Breast epithelium (tissue), 4 donors: Measurements from ENCODE around the gene HHATL. TPM values are rescaled to one million over a fixed set of nuclear protein-coding genes. Genes with fewer than 3 reads are reported as not detected.

Experiments used
- DNase-seq, 2 donors: peaks; one replicate each; pipeline ENCODE4 v3.0.0-alpha.2; 2019; ENCODE audit warnings: low spot score in 2 of 2
- H3K27ac ChIP-seq, 2 donors: fragments of 200-600 bp; sonication (generic) in 1 of 2; one replicate each; pipeline ENCODE4 v1.5.1; 2016 to 2019; ENCODE audit warnings: mild to moderate bottlenecking in 1 of 2
- H3K27me3 ChIP-seq, 2 donors: fragments of 200-600 bp; sonication (generic) in 1 of 2; one replicate each; pipeline versions ENCODE4 v1.5.1 to v1.6.0; 2017 to 2019; ENCODE audit warnings: control low read depth in 1 of 2, mild to moderate bottlenecking in 1 of 2
- H3K36me3 ChIP-seq: fragments of 200-600 bp; one replicate; pipeline ENCODE4 v1.5.1; 2019
- H3K4me1 ChIP-seq, 2 donors: fragments of 200-600 bp; sonication (generic); one replicate each; pipeline ENCODE4 v1.5.1; 2016 to 2019; ENCODE audit warnings: control low read depth in 1 of 2
- H3K4me3 ChIP-seq, 3 donors: fragments of 200-600 bp; sonication (generic); 1 replicate in 2 of 3; 2 replicates in 1 of 3; pipeline ENCODE4 v1.5.1; 2016 to 2019; ENCODE audit warnings: mild to moderate bottlenecking in 3 of 3, moderate library complexity in 2 of 3
- H3K9me3 ChIP-seq, 2 donors: fragments of 200-600 bp; sonication (generic) in 1 of 2; one replicate each; pipeline ENCODE4 v1.5.1; 2016 to 2019; ENCODE audit warnings: control low read depth in 1 of 2
- POLR2A ChIP-seq: fragments of 450-650 bp; IDR thresholded peaks from one replicate; pipeline ENCODE4 v1.6.1; 2016; ENCODE audit warnings: antibody characterized with exemption, mild to moderate bottlenecking, moderate library complexity
- POLR2AphosphoS5 ChIP-seq, 3 donors: sonication (generic); formaldehyde crosslinking; IDR thresholded peaks; one replicate each; pipeline ENCODE4 v1.6.1; 2017; ENCODE audit warnings: antibody characterized with exemption in 3 of 3
- intact Hi-C: fragments of 100-400 bp; cut with DNase I; formaldehyde crosslinking; loops from one replicate; pipeline ENCODE4 v1.15.1; 2023; ENCODE audit warnings: low total_unique reads
- total RNA-seq, 3 donors: library from RNA; depleted of rRNA; stranded (reverse); fragments of >200 nt; gene quantifications; one replicate each; pipeline ENCODE4 v1.1.0, GENCODE V29; 2016
- TF ChIP-seq, protein P1 (sequence below), 3 donors: fragments of 450-650 bp; IDR thresholded peaks; one replicate each; pipeline ENCODE4 v1.5.1; 2016 to 2017; ENCODE audit warnings: antibody characterized with exemption in 3 of 3, mild to moderate bottlenecking in 3 of 3, moderate library complexity in 3 of 3

The HHATL gene, protein sequence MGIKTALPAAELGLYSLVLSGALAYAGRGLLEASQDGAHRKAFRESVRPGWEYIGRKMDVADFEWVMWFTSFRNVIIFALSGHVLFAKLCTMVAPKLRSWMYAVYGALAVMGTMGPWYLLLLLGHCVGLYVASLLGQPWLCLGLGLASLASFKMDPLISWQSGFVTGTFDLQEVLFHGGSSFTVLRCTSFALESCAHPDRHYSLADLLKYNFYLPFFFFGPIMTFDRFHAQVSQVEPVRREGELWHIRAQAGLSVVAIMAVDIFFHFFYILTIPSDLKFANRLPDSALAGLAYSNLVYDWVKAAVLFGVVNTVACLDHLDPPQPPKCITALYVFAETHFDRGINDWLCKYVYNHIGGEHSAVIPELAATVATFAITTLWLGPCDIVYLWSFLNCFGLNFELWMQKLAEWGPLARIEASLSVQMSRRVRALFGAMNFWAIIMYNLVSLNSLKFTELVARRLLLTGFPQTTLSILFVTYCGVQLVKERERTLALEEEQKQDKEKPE
- total RNA-seq: 1 to 10 TPM in 1 of 3 donors, under 1 TPM in 1, not detected in 1; 0.32 to 1.6 TPM

DNA sequence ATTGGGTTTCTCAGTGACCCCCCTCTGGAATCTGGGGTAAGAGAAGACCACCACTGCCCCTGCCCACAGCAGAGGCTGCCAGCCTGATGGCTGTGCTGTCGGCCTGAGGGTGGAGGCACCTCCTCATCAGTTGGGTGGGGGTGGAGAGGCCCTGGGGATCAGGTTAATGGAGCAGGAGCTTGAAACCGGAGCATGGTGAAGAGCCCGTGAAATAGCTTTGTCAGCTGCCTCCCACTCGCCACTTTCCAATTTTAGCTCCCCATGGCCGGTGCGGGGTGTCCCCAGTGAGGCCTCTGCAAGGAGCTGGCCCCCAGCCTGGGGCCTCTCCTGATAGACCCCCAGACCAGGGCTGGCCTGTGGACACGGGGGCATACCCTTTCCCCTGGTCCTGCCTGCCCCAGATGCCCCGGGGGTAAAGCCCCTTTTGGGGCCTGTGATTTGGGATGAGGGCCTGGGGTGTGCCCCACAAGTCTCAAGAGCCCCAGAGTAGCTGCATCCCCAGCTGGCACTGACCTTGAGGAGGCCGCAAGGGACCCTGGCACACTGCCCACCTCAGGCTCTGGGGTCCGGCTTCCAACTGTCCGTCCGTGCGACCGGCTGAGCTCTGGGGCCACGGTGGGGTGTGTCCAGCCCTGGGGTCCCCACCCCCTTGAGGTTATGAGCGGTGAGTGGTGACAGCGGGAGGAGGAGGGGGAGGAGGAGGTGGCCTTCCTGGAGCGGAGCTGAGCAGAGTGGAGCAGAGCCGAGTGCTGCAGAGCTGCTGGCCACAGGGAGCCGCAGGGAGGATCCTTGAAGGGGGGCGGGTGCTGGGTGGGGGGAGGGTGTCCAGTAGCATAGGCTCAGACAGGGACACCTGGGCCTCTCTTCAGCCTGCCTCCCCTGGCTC lies at the start of gene HHATL:
Gene HHATL, minus strand, starts transcription at position 733 of the 886 bp plus-strand sequence. CDS start 1,972 bp downstream, outside the sequence.
- peak within 1 kb of the TSS in 1 of 3 donors; percentile 35 for H3K4me3 ChIP-seq
- no peaks in the 10 kb centered on the region for H3K9me3 ChIP-seq
- intact Hi-C loops: no loop called here
- no peaks in the 10 kb centered on the region for H3K36me3 ChIP-seq
- no peak within 1 kb of the TSS for H3K27ac ChIP-seq
- H3K4me1 ChIP-seq: no peaks in the 10 kb centered on the region
- no peak for TF ChIP-seq POLR2A
- no peak for TF ChIP-seq POLR2AphosphoS5 (IDR thresholded peaks at IDR 0.05)
- TF ChIP-seq, protein P1, sequence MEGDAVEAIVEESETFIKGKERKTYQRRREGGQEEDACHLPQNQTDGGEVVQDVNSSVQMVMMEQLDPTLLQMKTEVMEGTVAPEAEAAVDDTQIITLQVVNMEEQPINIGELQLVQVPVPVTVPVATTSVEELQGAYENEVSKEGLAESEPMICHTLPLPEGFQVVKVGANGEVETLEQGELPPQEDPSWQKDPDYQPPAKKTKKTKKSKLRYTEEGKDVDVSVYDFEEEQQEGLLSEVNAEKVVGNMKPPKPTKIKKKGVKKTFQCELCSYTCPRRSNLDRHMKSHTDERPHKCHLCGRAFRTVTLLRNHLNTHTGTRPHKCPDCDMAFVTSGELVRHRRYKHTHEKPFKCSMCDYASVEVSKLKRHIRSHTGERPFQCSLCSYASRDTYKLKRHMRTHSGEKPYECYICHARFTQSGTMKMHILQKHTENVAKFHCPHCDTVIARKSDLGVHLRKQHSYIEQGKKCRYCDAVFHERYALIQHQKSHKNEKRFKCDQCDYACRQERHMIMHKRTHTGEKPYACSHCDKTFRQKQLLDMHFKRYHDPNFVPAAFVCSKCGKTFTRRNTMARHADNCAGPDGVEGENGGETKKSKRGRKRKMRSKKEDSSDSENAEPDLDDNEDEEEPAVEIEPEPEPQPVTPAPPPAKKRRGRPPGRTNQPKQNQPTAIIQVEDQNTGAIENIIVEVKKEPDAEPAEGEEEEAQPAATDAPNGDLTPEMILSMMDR (IDR thresholded peaks at IDR 0.05): no peak
- H3K27me3 ChIP-seq: no peaks in the 10 kb centered on the region
- DNase-seq: peak in 1 of 2 donors; percentile 41

DNA sequence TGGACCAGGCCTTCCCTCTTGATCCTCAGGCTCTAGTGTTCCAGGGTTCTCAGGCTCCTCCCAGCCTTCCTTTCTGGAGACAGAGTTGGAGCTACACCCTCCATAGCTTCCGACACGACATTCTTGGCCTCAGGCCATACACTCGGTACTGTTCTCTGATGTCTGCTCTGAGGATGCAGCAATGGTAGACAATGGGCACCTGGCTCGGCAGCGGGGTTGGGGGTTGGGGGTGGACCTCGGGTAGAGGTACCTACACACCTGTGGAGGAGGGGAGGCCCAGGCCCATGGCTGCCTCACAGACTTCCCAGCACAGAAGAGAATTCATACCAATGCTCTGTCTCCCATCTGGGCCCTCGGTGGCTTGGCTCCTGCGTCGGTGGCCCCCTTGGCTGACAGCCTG lies 49.0 kb upstream of the HHATL start:
- H3K27ac ChIP-seq: no peak overlapping the region
- H3K36me3 ChIP-seq: no peaks in the 10 kb centered on the region
- H3K27me3 ChIP-seq: no peaks in the 10 kb centered on the region
- no peak for TF ChIP-seq POLR2A
- TF ChIP-seq, protein P1 (IDR thresholded peaks at IDR 0.05): no peak
- TF ChIP-seq POLR2AphosphoS5 (IDR thresholded peaks at IDR 0.05): no peak
- no peak overlapping the region for H3K4me3 ChIP-seq
- no peaks in the 10 kb centered on the region for H3K4me1 ChIP-seq
- intact Hi-C loops: loop anchor here (5.0 kb wide), 1 partner anchor 1386 kb away; no protein-coding TSS in a partner anchor
- DNase-seq: no peak
- no peaks in the 10 kb centered on the region for H3K9me3 ChIP-seq

DNA sequence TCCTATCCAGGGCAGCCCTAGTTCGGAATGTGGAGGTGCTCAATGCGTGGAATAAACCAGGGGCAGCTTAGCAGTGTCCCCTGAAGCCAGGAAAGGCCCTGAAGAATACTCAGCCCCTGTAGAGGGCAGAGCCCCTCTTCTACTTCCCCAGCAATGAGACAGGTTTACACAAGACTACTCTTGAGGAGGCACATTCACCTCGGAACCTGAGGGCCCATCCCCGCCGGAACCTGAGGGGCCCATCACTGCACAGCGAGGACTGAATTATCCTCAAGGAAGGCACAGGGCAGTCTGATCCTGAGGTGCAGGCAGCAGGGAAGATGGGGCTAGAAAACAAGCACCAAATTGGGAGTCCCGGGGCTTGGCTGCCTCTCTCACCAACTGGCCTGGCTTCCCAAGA lies 48.2 kb upstream of the HHATL start:
- no peaks in the 10 kb centered on the region for H3K9me3 ChIP-seq
- no peaks in the 10 kb centered on the region for H3K36me3 ChIP-seq
- no peak overlapping the region for H3K27ac ChIP-seq
- TF ChIP-seq POLR2AphosphoS5 (IDR thresholded peaks at IDR 0.05) (no peak), POLR2A (no peak)
- TF ChIP-seq, protein P1 (IDR thresholded peaks at IDR 0.05): no peak
- DNase-seq: no peak
- intact Hi-C loops: loop anchor here (5.0 kb wide), 1 partner anchor 1386 kb away; no protein-coding TSS in a partner anchor
- H3K27me3 ChIP-seq: no peaks in the 10 kb centered on the region
- no peak overlapping the region for H3K4me3 ChIP-seq
- H3K4me1 ChIP-seq: no peaks in the 10 kb centered on the region

DNA sequence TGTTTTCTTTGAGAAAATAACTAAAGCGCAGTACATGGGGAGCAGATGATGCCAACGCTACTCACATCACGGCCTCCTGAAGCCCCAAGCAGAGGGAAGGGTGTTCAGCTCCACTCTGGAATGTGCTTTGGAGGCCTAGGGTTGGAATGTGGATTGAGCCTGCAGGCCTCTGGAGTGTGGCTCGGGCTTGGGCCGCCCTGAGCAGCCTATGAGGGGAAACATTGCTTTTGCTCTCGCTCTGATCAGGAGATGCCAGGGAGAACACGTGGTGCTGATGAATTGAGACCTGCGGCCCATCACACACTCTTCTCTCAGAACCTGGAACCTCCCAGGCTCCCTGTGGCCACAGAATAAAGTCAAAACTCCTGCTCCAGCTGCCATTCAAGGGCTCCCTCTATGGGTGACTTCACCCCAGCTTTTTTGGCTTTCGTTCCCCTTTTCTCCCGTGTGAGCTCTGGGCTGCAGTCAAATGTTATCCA lies 47.2 kb upstream of the HHATL start:
- Histone ChIP-seq H3K27me3 (no peaks in the 10 kb centered on the region), H3K27ac (no peak overlapping the region), H3K36me3 (no peaks in the 10 kb centered on the region), H3K4me1 (no peaks in the 10 kb centered on the region), H3K4me3 (no peak overlapping the region), H3K9me3 (no peaks in the 10 kb centered on the region)
- intact Hi-C loops: loop anchor here (5.0 kb wide), 1 partner anchor 1388 kb away; no protein-coding TSS in a partner anchor
- no peak for DNase-seq
- TF ChIP-seq, protein P1 (IDR thresholded peaks at IDR 0.05): no peak
- TF ChIP-seq POLR2A: no peak
- no peak for TF ChIP-seq POLR2AphosphoS5 (IDR thresholded peaks at IDR 0.05)
